Urothelium cell line (cell line): ENCODE data around the gene NFIA.

ENCODE experiments used
- DNase-seq: peaks from one replicate; pipeline ENCODE4 v3.0.0; 2011; ENCODE audit warnings: low spot score, mixed read lengths
- FAIRE-seq: peaks from 2 replicates; lab custom pipeline; 2011; peaks lifted over from hg19 to GRCh38; lab: Jason Lieb, UNC

The NFIA gene

DNA sequence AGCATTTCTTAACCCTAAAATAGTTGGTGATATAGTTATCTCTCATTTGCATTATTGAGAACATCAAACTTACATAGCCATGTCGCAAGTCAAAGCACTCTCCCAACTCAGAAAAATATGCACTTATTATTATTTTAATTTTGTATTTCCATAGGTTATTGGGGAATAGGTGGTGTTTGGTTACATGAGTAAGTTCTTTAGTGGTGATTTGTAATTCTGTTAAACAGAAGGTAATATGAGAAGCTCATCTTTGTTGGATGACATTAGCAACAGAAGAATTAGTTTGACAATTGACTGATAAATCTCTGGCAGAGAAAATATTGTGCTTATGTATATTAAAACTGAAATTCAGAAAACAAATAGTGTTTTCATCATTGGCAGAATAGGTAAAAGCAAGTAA lies 154.8 kb downstream of the NFIA start:
- no peak for DNase-seq
- no peak for FAIRE-seq

DNA sequence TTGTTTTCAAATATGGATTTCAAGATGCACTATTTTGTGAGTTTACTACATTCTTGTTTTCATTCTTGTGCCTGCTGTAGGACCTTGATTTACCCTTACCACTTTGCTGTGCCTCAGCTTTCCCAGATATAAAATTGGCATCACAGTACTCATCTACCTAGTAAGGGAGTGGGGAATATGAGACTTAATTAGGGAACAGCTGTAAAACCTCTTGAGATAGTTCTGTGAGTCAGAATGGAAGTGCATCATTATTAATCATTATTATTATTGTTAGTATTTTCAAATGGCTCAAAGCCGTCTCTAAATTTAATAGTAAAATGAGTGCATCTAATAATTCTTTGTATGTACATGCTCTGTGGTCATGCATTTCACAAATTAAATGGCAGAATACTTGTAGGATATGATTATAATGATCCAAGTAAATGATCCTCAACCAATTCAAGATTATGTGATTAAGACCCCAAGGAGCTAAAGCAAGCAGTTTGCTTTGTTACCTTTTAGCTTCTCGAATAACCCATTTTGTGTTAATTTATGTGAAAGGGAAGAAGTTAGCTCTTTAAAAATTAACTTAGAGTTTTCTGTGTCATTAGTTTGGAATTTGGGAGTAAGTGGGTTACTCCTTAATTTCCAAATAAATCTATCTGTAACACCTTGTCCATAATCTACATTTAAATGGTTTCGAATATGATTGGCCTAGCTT lies 155.4 kb downstream of the NFIA start:
- no peak for FAIRE-seq
- no peak for DNase-seq

DNA sequence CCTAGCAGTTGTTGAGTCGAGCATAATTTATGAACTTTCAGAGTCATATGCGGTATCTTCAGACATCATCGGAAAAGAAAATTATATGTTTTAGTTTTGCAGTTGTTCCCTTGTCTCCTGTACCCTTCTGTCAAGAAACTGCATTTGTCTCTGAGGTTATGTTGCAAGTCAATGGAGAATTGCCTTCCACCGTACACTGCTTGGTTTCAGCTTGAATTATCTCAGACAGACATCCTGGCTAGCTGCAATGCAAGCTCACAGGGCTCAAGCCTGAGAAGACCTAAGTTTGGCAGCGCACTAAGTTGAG lies 156.0 kb downstream of the NFIA start:
- DNase-seq (no peak), FAIRE-seq (no peak)

DNA sequence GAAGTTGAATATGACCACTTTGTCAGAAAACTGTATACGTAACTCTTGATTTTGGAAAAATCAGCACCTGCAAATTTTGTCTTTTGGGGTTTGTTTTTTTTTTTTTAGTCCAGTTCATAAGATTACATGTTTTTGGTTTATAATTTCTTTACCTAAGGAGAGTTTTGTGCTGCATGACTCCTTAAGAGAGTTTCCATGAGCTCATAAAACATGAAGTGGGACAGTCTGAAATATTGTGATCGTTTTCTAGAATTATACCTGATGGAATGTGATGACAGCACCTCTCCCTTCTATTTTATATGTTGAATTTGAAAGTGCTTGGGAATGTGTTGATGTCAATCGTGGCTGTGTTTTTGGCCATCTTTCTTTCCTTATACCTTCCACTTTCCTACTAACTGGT lies 158.5 kb downstream of the NFIA start:
- DNase-seq (no peak), FAIRE-seq (no peak)

DNA sequence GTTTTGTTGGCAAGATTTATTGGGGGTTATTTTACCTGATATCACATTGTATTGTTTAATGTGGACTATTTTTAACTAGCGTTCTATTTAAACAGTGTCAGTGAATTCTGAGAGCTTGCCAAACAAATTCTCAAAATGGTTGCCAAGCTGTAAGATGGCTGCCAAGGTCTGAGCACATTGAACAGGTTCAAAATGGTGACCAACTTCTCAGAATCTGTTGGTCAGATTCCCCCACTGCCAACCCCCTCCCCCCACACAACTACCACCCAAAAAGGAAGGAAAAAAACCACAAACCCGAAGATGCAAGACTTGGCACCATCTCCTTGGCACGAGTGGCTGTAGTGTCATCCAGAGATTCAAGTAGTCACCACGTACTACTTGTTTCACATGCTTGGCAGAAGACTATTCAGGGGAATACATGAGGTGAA lies 159.1 kb downstream of the NFIA start:
- FAIRE-seq (no peak), DNase-seq (peak; percentile 6)

DNA sequence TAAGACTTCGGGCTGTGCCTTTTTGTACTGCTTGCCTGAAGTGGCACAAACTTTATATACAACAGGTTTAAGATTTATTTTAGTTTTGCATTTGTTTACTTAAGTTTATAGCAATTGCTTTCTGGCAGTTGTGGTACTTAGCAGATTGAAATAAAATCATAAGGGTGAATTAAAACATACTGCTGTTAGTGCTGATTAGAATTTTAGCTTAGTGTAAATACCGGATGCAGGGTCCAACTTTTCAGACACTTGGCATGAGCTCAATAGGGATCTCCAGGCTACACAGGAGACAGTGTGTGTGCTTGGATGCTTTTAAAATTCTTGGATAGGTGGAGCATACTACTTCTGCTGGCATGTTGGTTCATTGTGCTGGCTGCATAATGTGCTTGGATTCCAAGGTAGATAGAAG lies 159.6 kb downstream of the NFIA start:
- FAIRE-seq (no peak), DNase-seq (no peak)

DNA sequence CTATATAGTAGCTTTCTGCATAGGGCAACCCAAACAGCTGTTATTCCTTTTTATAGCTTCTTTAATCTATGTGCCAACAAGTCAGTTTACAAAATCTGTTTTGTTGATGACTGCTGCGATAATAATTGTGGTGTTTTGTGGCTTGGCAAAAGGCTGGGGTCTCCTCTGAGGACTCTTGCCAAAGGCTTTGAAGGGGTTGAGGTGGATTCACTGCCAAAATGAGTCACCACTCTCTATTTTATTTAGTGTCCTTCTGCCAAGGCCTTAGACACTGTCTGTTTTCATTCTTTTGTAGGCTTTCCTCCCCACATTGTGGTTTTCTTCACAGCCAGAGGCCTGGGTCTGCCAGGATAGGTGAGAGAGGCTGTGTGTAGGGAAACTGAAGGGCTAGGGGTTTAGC lies 161.8 kb downstream of the NFIA start:
- no peak for FAIRE-seq
- DNase-seq = peak; percentile 57

DNA sequence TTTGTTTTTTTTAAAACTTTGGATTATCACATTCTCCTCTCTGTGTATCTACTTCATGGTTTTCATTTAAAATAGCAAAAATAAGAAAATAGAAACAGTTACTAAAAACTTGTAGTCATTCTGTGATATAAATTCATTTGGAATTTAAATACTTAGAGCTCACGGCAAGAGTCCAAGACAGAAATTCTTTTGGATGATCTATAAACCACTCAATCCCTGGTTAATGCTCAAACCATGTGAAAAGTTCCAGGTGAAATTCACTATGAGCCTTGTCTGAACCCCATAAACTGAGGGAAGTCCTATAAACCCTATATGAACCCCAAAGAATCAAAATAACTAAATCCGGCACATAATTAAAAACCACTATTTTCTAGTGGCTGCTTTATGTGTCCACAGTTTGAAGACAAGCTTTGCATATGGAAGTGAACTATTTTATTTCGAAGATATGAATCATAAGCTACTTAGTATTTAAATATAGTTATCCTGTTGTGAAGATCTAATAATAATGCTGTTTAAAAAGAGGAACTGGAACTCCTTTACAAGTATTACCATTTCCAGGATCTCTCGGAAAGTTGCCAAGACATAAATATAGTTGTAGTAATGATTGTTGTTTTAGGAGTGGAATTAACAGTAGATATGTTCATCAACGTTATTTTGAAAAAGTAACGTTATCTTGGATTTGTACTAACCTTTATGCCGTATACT lies 163.5 kb downstream of the NFIA start:
- FAIRE-seq = no peak
- DNase-seq = no peak

DNA sequence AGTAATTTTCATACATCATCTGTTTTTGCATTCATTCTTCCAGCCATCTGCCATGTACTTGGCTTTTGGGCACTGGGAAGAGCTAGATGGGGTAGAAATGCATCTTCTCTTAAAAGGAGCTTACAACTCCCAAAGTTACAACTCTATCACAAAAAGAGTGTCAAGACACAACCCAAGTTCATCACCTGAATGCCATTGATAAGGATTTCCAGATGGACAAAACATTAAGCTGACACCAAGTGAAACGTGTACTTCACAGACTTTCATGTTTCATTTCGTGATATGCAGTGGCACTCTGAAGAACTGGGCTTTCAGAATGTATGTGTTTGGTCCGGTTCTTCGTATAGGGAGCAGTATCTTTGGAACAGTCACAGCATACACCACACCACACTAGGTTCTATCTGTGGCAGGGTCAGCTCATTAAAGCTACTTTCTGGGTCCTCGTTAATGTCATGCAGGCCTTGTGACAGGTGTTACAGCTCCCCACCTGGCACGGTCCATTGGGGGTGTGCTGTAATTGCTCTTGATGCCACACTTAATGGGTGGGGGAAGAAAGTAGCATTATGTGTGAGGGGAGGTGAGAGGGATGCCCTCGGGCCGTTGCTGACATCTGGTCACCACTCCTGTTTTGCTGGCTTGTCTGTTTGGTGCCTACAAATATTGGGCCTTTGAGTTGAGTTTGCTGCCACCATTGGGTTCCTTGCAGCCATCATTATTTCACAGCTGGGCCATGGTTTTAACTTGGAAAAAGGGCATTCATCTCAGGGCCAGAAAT lies 164.9 kb downstream of the NFIA start:
- FAIRE-seq (no peak), DNase-seq (no peak)

DNA sequence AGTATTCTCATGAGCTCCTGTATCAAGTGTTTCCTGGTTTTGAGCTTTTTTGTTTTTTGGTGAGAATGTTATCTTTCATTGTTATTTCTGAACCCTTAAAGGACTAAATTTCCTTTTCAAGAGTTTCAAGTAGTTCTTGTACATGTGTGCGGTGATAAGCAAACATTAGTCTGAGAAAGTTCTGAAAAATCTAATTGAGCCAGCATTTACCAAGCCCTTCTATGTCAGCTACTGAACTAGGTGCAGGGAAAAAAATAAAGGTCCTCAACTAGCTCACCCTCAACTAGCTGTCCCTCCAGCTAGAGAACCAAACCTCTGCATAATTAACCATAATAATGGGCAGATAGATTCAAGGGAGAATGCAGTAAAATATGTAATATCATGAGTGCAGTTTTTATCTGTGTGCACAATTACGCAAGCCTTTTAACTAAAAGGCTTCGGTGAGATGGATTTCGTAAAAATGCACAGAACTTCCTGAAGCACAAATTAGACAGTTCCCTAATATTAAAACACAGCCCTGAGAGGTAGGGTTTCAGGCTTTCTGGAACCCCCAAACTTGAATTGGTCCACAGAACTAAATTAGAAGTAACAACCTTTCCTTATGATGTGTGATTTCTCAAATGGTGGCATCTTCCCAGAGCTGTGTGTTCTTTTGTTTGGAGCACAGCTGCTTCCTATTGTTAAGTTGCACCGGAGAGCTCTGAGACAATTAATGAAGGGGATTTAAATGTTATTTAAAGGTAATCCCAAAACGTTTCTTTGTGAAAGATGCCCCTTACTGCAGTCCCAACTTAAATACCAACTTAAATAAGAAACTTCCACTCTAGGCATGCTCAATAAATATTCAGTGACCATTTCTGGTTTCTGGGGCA lies 165.8 kb downstream of the NFIA start:
- DNase-seq = no peak
- FAIRE-seq = no peak

DNA sequence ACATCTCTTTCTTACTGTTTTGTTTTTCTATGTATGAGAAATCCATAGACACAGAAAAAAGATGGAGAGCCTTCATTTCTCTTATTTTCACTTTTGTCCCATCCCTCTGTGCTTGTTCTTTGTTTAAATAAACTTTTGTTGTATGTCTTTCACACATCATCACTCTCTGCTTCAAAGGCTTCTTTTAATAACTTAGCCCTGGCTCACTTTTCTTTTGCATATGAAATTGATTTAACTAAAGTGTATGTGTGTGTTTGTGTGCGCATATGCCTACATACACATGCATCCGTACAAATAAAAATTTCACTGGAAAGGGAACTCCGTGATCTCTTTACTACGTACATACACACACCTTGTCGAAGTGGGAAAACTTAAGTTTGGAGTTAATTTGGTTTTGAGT lies 168.6 kb downstream of the NFIA start:
- DNase-seq (no peak), FAIRE-seq (no peak)

DNA sequence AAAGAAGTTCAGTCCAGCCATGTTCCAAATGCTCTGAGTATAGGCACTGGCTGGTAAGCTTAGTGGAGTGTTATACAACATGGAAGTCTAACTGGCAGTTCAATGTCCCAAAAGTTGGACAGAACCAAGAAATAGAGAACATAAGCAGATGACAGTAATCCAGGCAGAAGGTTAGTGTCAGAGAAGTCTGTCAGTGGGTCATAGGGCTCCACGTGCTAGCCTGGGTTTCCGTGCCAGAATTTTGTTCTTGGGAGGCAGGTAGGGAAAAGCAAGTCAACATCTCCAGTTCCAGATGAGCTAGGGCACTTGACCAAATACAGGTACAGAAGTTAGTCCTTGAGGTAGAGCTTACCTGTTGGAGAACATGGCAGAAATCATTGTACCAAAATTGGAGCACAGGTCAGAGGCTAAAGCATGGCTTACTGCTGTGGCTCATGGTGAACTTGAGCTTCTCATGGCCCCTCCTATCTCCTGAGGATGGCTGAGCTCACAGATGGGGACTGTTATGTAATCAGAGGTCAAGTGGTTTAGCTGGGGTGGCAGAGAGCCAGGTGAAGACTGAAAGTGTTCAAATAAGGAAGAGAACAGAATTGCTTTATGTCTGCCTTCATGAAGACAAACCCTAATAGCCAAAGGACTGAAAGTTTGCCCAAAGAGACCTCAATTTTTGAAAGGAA lies 170.8 kb downstream of the NFIA start:
- no peak for FAIRE-seq
- peak; percentile 57 for DNase-seq

DNA sequence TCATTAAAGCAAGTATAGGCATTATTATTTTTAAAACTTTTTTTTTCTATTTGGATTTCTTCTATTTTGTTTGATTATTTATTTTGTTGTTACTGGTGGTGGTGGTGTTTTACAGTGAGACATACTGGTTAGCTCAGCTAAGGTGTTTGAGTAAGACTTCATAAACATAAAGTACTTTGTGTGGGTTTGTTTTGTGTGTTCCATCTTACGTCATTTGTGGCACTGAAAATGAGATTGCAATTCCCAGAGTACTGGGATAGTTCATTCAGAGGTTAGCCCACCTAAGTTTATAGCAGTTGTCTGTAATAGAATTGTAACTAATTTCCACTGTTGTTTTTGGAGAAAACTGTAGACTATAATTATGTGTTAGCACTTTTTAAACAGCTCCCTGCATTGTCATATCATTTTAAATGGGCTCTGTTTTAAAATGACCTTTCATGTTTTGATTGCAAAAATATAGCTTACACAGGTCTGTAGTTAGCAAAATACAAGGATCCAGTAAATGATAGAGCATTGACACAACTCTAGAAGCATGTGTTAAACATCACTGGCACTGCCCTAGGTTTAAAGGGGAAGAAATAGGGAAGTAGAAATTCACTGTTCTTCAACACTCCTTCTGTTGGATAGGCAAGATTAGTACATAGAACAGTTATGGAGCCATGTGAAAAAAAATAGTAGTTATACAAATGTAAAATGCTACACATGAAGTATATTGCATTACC lies 171.7 kb downstream of the NFIA start:
- DNase-seq (no peak), FAIRE-seq (no peak)

DNA sequence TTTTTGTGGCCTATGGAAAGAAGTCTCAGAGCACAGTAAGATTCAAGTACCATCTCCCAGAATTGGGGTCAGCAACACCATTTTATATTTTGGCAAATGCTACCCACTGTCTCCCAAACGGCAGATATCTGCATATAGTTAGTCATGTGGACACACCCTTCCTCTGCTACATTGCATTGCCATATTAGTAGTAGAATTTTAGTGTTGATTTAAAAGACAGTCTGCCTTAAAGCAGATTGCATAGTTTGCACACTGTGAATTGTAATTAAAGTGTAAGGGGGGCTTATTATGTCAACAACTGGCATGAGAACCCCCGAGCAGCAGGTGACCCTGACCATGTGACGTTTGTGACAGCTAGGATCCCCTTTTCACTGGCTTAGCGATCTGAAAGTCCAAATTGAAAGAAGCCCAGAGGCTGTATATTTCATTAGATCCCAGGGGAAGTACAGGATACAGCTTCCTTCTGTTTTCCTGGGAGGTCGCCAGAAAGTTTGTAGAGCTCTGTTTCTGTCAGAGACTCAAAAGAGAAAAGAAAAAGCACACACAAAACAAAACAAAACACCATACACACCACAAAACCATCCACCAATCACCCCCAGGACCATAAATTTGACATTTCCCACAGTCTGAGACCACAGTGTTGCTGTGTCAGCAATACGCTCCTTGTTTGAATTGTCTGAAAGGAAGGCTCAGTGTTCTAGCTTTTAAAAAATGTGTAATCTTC lies 172.4 kb downstream of the NFIA start:
- FAIRE-seq (no peak), DNase-seq (no peak)

DNA sequence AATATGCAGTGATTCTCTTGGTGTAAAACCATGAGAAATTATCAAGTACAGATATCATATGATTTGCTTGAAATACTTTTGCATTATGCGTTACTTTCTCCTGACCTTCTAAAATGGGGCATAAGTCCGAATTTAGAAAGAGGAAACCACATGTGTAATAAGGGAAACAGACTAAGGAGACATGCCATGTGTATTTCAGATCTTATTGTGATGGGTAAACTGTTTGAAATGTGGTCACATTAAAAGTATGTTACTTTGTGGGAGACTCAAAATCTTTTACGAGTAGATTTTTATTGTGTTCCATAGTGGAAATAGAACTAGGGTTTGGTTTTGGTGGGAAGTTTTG lies 173.0 kb downstream of the NFIA start:
- FAIRE-seq (no peak), DNase-seq (no peak)

DNA sequence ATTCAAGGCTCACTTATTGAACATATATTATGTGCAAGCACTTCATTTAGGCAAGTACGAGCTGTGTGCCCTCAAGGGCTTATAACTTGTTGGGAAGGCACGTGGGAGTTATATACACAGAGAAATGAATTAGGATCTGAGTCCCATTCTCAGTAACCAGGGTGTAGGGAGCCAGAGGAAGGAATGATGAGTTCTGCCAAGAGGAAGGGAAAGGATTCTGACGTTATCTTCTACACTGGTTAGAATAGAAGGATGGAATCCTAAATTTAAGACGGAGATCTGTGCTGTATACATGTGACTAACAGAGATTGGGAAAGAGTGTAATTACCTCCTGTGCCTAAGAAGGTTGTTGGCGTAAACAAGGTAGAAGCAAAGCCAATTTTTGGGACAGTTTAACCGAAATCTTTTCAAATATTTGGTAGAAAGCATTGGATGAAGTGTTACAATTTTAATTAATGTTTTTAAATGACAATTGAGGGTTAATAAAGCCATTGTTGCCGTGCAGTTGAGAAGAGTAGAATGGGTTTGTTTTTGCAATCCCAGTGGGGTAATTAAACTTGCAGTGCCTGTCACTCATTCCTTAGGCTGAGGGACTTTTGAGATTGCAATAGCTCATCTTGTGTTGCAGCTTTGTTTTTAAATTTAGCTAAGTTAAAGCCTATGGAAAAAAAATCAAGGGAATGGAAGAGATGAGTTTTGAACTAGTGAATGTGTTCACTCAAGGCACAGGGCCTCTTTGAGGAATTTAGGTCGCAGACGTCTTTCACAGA lies 177.2 kb downstream of the NFIA start:
- DNase-seq = no peak
- no peak for FAIRE-seq

DNA sequence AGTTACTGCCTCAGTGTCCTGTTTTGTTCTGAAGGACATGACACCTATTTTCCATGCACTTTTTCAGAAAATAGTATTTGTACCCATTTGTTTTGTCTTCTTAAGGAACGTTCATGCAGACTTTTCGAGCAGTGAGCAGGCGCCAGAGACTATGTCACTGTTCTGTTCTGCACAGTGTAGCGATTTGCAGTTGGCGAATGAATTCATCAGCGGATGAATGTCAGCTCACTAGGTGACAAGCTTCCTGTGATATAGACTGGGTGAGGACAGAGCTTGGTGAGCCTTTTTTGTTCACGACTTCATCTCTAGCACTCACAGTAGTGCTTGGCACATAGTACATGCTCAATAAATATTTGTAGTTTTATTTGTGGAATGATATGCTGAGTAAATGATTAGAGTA lies 177.8 kb downstream of the NFIA start:
- no peak for FAIRE-seq

DNA sequence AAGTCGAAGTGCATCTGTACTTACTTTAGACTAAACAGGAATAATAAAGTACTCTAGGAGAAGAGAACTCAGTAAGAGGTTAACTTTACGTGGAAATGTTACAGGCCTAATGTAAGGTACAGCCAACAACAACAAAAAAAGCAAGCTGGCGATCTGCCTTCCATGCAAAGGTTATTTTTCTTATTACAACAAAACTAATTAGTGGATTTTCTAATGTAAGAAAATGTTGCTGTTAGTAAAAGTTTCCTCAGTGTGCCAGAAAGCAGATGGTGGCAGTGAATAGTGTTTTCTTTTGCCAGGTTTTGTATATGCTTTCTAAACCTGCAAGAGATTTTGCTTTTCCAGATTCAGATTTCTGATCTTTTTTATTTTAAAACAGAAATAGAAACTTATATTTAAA lies 179.2 kb downstream of the NFIA start:
- FAIRE-seq = no peak
- DNase-seq = no peak

More for the DNA sequence above, 177.8 kb downstream of the NFIA start:
- DNase-seq = no peak
